Smooth muscle cell (in vitro differentiated cells): ENCODE data around the gene PSORS1C1. TPM values are rescaled to one million over a fixed set of nuclear protein-coding genes. Genes with fewer than 3 reads are reported as not detected.

Experiments used
- DNase-seq: peaks from one replicate; lab custom pipeline; 2025; ENCODE audit not compliant: unreplicated experiment; lab: John Stamatoyannopoulos, UW
- H2AFZ ChIP-seq: fragments of 200-600 bp; sonication (generic); 2 replicates; pipeline ENCODE4 v1.6.0; 2016; ENCODE audit warnings: antibody characterized with exemption, low read depth, mild to moderate bottlenecking
- H3F3A ChIP-seq: fragments of 200-600 bp; sonication (generic); 2 replicates; pipeline ENCODE4 v1.6.0; 2017; ENCODE audit warnings: antibody characterized with exemption, low read depth
- H3K27ac ChIP-seq: fragments of 200-600 bp; sonication (generic); 2 replicates; pipeline ENCODE4 v1.5.1; 2016; ENCODE audit warnings: low read depth, mild to moderate bottlenecking
- H3K27me3 ChIP-seq: fragments of 200-600 bp; sonication (generic); 2 replicates; pipeline ENCODE4 v1.6.1; 2016; ENCODE audit warnings: low read depth, mild to moderate bottlenecking
- H3K36me3 ChIP-seq: fragments of 200-600 bp; sonication (generic); 2 replicates; pipeline ENCODE4 v1.5.1; 2016; ENCODE audit warnings: low read depth
- H3K4me1 ChIP-seq: fragments of 200-600 bp; sonication (generic); 2 replicates; pipeline ENCODE4 v1.5.1; 2016; ENCODE audit warnings: low read depth
- H3K4me2 ChIP-seq: fragments of 200-600 bp; sonication (generic); 2 replicates; pipeline ENCODE4 v1.6.0; 2016; ENCODE audit warnings: mild to moderate bottlenecking
- H3K4me3 ChIP-seq: fragments of 200-600 bp; sonication (generic); 2 replicates; pipeline ENCODE4 v1.5.1; 2016; ENCODE audit warnings: mild to moderate bottlenecking
- H3K79me2 ChIP-seq: fragments of 200-600 bp; sonication (generic); 2 replicates; pipeline ENCODE4 v1.6.0; 2016; ENCODE audit warnings: low read depth, mild to moderate bottlenecking
- H3K9ac ChIP-seq: fragments of 200-600 bp; sonication (generic); 2 replicates; pipeline ENCODE4 v1.6.0; 2016; ENCODE audit warnings: low read depth
- H3K9me3 ChIP-seq: fragments of 200-600 bp; sonication (generic); replicated peaks from 2 replicates; pipeline ENCODE4 v1.5.1; 2016; ENCODE audit warnings: low read depth
- H4K20me1 ChIP-seq: fragments of 200-600 bp; sonication (generic); 2 replicates; pipeline ENCODE4 v1.6.0; 2016; ENCODE audit warnings: low read depth
- WGBS: methylation state at CpG from one replicate; pipeline ENCODE4 v1.1.7; 2016; ENCODE audit warnings: low lambda C conversion rate; 5-methylcytosine and 5-hydroxymethylcytosine counted together
- polyA plus RNA-seq: library from polyadenylated mRNA; unstranded; fragments of >200 nt; fragmentation: Nextera tagmentation; extraction: Ambion mirVana; gene quantifications from 2 replicates; pipeline ENCODE4 v1.2.1, GENCODE V29; 2016
- total RNA-seq: library from RNA; depleted of rRNA; stranded (reverse); fragments of >200 nt; gene quantifications from 2 replicates; pipeline ENCODE4 v1.2.3, GENCODE V29; 2014
- TF ChIP-seq, protein P1 (sequence below): fragments of 200-600 bp; sonication (generic); IDR thresholded peaks from 2 replicates; pipeline ENCODE4 v1.5.1; 2017; ENCODE audit warnings: borderline replicate concordance, mild to moderate bottlenecking, antibody characterized with exemption; ENCODE audit not compliant: insufficient read depth, poor library complexity, severe bottlenecking

PSORS1C1 gene
- total and polyA plus RNA-seq, 2 experiments from 2014 or later, result 2.1 to 6.5 TPM

- 95% methylated on average over 3 of the region's 3 CpGs for WGBS
- H3K9ac ChIP-seq, result no peak overlapping the region
Observed at GRCh38 chr6:31090275-31090972, 24.2 kb upstream of the PSORS1C1 start.

GRCh38 chr6:31090973-31091364 is 23.6 kb upstream of the PSORS1C1 start:
- no peak for DNase-seq
- 95% methylated on average over 6 of the region's 6 CpGs for WGBS
- TF ChIP-seq, protein P1, sequence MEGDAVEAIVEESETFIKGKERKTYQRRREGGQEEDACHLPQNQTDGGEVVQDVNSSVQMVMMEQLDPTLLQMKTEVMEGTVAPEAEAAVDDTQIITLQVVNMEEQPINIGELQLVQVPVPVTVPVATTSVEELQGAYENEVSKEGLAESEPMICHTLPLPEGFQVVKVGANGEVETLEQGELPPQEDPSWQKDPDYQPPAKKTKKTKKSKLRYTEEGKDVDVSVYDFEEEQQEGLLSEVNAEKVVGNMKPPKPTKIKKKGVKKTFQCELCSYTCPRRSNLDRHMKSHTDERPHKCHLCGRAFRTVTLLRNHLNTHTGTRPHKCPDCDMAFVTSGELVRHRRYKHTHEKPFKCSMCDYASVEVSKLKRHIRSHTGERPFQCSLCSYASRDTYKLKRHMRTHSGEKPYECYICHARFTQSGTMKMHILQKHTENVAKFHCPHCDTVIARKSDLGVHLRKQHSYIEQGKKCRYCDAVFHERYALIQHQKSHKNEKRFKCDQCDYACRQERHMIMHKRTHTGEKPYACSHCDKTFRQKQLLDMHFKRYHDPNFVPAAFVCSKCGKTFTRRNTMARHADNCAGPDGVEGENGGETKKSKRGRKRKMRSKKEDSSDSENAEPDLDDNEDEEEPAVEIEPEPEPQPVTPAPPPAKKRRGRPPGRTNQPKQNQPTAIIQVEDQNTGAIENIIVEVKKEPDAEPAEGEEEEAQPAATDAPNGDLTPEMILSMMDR, result no peak
- no peaks in the 10 kb centered on the region for H3K36me3 ChIP-seq
- H4K20me1 ChIP-seq, result no peaks in the 10 kb centered on the region
- H3K27ac ChIP-seq, result no peak overlapping the region
- H3K4me3 ChIP-seq, result no peak overlapping the region
- H3K4me2 ChIP-seq, result no peak overlapping the region
- no peak overlapping the region for H2AFZ ChIP-seq
- H3K4me1 ChIP-seq, result no peaks in the 10 kb centered on the region
- H3F3A ChIP-seq, result peaks cover 10% of the 10 kb centered on the region
- no peaks in the 10 kb centered on the region for H3K27me3 ChIP-seq
- H3K9me3 ChIP-seq, result no peaks in the 10 kb centered on the region
- H3K9ac ChIP-seq, result no peak overlapping the region
- no peaks in the 10 kb centered on the region for H3K79me2 ChIP-seq

More at GRCh38 chr6:31090275-31090972, 24.2 kb upstream of the PSORS1C1 start:
- no peaks in the 10 kb centered on the region for H3K36me3 ChIP-seq
- no peak for DNase-seq
- no peaks in the 10 kb centered on the region for H3K9me3 ChIP-seq
- no peak overlapping the region for H3K27ac ChIP-seq
- no peaks in the 10 kb centered on the region for H3K4me1 ChIP-seq
- no peaks in the 10 kb centered on the region for H4K20me1 ChIP-seq
- peaks cover 14% of the 10 kb centered on the region for H3F3A ChIP-seq
- H3K27me3 ChIP-seq, result no peaks in the 10 kb centered on the region
- H3K4me3 ChIP-seq, result no peak overlapping the region
- no peak overlapping the region for H2AFZ ChIP-seq
- H3K79me2 ChIP-seq, result no peaks in the 10 kb centered on the region
- TF ChIP-seq, protein P1, result no peak
- no peak overlapping the region for H3K4me2 ChIP-seq

DNA sequence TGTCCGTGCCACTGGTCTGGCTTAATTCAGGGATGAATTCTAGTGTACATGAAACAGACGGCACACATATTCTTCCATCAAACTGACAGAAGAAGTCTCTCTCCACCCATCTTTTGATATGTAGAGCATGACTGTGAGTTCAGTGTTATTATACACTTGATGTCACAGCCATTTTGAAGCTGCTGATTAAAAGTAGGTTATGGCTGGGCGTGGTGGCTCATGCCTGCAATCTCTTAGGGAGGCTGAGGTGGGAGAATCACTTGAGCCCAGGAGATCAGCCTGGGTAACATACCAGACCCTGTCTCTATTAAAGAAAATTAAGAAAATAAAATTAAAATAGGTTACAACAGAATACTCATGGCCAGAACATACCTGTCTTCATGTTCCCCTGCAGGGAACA is 22.9 kb upstream of the PSORS1C1 start:
- H3K27ac ChIP-seq, result no peak overlapping the region
- H2AFZ ChIP-seq, result no peak overlapping the region
- no peaks in the 10 kb centered on the region for H4K20me1 ChIP-seq
- TF ChIP-seq, protein P1, result no peak
- no peaks in the 10 kb centered on the region for H3K4me1 ChIP-seq
- H3K27me3 ChIP-seq, result no peaks in the 10 kb centered on the region
- H3F3A ChIP-seq, result peaks cover 5% of the 10 kb centered on the region
- no peaks in the 10 kb centered on the region for H3K79me2 ChIP-seq
- H3K9me3 ChIP-seq, result no peaks in the 10 kb centered on the region
- no peak overlapping the region for H3K4me2 ChIP-seq
- no peak for DNase-seq
- H3K9ac ChIP-seq, result no peak overlapping the region
- WGBS, result 51% methylated on average over 3 of the region's 3 CpGs
- H3K4me3 ChIP-seq, result no peak overlapping the region
- H3K36me3 ChIP-seq, result no peaks in the 10 kb centered on the region

DNA sequence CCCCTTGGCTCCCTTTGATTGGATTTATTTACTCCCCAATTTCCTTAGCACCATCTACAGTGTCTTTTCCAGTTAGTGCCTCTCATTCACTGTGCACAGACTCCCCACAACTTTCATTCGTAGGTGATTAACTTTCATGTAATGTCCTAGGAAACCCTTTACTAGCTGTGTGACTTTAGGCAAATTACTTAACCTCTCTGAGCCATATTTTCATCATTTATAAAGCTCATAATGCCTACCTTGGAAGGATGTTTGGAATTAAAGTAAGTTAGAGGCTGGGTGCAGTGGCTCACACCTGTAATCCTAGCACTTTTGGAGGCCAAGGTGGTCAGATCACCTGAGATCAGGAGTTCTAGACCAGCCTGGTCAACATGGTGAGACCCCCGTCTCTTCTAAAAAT is 22.4 kb upstream of the PSORS1C1 start:
- no peaks in the 10 kb centered on the region for H3K36me3 ChIP-seq
- no peaks in the 10 kb centered on the region for H3K79me2 ChIP-seq
- DNase-seq, result no peak
- no peaks in the 10 kb centered on the region for H3K4me1 ChIP-seq
- no peak overlapping the region for H3K4me3 ChIP-seq
- H2AFZ ChIP-seq, result no peak overlapping the region
- WGBS, result 100% methylated on average over 2 of the region's 2 CpGs
- peaks cover 5% of the 10 kb centered on the region for H3F3A ChIP-seq
- H3K27ac ChIP-seq, result no peak overlapping the region
- H4K20me1 ChIP-seq, result no peaks in the 10 kb centered on the region
- no peak overlapping the region for H3K4me2 ChIP-seq
- H3K9ac ChIP-seq, result no peak overlapping the region
- no peaks in the 10 kb centered on the region for H3K9me3 ChIP-seq
- no peaks in the 10 kb centered on the region for H3K27me3 ChIP-seq
- TF ChIP-seq, protein P1, result no peak
